Embryonic facial prominence (tissue), 1 donor: ENCODE measurements around the gene ARHGEF6.

ENCODE experiments used
- DNase-seq: peaks from one replicate; pipeline ENCODE4 v3.0.0-alpha.2; 2016; ENCODE audit errors: extremely low spot score

The ARHGEF6 gene

DNA sequence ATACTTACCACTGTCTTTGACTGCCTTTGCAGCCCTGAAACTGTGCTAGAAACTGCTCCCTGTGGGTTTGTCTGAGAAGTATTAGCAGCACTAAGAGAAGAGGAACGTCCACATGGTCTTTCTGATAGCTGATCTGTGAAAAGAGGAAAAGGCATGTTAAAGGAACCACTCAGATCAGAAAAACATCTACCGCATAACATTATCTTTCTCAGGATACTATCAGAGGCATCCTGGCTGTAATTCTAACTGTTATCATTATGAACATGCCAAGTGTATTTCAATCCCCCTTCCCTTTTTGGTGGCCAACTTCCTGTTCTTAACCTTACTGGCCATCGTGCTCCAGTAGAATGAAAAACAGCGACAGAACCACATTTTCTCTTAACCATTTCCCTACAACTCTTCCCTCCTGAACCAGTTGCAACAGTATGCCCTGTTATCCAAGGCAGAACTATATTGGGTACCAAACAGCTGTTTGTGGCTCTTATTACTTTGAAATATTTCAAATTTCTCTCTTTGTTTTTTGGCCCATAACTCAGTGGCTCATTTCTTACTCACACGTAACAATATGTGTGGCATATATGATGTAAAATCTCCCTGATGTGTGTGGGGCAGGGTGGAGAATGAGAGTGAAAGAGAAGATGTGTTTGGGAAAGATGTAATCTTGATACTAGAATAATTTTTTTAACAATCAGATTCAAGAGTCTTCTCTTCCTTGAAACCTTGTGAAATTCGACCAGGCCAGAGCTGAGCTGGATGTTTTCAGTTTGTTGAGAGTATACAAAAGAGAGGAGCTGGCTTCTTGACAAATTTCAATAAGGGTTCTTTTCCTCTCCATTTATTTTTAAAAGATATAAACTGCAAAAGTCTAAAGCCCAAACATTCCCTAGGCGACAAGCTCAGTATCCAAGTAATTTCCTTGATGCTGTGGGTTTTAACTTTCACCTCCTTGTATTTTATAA lies 35.2 kb downstream of the ARHGEF6 start:
- DNase-seq = no peak

DNA sequence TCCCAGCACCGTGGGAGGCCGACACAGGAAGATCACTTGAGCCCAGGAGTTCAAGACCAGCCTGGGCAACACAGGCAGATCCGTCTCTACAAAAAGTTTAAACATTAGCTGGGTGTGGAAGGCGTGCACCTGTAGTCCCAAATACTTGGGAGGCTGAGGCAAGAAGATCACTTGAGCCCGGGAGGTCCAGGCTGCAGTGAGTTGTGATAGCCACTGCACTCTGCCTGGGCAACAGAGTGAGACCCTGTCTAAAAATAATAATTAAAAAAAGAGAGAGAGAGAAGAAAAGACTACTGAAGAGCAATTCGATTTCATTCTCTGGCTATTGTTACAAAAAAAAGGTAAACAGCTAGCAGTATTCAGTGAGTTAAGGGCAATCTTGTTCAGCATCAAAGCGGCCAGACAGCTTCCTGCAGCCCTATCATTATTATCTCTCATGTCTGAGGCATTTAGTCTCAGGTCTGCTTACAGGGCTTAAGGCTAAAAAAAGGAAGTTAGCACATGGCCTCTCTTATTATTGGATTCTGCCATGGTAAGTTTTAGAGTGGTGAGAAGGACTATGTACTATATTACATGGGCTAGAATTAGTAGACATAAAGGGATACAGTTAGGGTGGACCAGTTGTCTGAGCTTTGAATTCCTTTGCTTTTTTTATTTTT lies 37.9 kb downstream of the ARHGEF6 start:
- no peak for DNase-seq

DNA sequence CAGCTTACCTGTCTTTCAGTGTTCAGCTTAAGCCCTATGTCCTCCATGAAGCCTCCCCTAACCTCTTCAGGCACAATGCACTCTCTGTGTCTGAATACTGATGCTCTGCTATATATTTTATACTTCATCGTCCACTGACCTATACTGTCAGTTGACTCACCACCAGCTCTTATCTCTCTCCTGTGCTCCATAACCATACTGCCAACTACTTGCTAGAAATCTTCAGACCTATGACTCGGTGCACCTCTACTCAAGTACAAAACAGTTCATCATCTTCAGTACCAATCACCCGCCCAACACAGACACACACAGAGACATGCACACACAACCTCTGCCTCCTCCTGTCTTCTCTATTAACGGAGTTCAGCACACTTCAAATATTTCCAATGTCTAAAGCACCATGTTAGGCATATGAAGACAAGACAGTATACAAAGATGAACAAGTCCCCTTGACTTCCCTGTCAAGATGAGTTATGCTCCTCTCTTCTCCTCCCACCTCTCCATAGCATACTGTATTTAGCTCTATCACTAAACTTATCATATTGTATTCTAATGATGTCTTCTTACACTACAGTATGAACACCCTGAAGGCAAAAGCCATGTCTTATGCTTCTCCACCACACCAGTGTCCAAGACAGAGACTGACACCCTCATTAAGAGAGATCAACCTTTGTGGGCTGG lies 42.5 kb downstream of the ARHGEF6 start:
- no peak for DNase-seq

GRCh38 chrX:136736690-136737089 lies 44.0 kb downstream of the ARHGEF6 start:
- DNase-seq = no peak

- no peak for DNase-seq
Observed at GRCh38 chrX:136735601-136736000, 45.1 kb downstream of the ARHGEF6 start.

GRCh38 chrX:136733613-136734012 lies 47.1 kb downstream of the ARHGEF6 start:
- DNase-seq = no peak

DNA sequence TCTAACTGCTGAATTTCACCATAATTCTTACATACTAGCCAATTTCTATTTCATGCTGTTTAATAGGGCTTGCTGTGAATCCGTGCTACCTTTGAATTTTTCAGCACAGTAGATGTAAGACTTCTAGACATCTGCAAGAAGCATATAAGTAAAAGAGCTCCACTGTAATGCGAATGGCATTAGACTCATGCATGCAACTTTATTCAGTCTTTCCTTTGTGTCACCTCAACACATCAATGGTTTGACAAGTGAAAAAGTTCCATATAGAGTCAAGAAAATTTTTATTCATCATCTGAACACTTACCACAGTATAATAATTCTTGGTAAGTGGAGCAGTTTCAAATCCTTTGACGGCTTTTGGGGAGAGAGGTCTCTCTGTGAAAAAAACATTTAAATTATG lies 48.9 kb downstream of the ARHGEF6 start:
- no peak for DNase-seq

- DNase-seq = no peak
Observed at GRCh38 chrX:136731207-136731782, 49.4 kb downstream of the ARHGEF6 start.

DNA sequence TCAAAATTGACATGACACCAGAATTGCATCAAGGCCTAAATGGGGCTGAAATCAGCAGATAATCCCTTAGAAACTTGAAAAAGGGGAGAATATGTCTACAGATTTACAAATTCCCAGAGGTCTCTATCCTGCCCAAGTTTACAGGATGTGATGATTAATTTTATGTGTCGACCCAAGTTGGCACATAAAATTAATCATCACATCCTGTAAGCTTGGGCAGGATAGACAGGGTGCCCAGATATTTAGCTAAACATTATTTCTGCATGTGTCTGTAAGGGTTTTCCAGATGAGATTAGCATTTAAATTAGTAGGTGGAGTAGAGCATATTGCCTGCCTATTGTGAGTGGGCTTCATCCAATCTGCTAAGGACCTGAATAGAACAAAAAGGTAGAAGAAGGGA lies 52.3 kb downstream of the ARHGEF6 start:
- DNase-seq = no peak

GRCh38 chrX:136725441-136726104 lies 55.2 kb downstream of the ARHGEF6 start:
- DNase-seq = no peak

- DNase-seq = no peak
Observed at GRCh38 chrX:136718091-136718490, 62.6 kb downstream of the ARHGEF6 start.

- no peak for DNase-seq
Observed at GRCh38 chrX:136714626-136715599, 65.8 kb downstream of the ARHGEF6 start.

DNA sequence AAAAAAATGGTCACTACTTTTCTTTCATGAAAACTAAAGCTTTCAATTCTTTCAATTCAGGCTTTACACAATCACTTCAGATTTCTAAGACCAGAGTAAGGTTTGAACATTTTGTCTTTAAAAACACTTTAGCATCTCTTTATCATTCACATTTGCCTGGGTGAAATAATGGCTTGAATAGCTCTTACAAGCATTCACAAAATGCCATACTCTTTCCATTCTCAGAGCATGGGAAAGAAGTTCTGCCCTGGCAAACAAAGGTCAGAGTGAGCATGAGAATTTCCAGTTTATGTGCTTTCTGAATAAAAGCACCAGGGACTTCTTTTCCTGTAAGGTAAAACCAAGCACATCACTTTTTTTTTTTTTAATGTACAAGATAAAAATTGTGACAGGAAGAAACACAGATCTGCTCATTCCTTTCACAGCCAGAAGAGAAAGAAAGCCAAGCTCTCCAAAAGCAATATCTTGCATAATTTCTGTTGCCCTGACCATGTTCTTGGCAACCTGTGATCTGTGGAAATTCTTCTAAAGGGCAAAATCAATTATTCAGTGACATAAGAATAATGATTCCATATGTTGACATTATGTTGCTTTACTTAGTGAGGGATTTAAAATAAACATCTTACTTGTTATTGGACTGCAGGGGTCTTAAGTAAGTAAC lies 68.0 kb downstream of the ARHGEF6 start:
- DNase-seq = no peak

DNA sequence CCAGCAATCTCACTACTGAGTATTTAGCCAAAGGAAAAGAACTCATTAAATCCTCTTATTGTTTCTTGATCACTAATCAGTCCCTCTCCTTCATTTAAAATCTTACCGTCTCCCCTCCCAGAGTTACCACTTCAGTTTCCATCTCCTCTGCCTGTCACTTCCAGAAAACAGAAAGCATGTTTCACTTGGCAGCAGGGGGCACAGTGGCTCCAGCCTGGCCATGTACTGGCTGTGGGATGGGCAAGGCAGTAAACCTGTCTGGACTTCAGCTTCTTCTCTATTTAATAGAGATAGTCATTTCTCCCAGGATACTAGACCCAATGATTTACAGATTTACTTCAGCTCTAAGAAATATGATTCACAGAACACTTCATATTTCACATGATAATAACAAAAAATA lies 69.6 kb downstream of the ARHGEF6 start:
- no peak for DNase-seq

- DNase-seq = no peak
Observed at GRCh38 chrX:136710325-136710951, 70.3 kb downstream of the ARHGEF6 start.

DNA sequence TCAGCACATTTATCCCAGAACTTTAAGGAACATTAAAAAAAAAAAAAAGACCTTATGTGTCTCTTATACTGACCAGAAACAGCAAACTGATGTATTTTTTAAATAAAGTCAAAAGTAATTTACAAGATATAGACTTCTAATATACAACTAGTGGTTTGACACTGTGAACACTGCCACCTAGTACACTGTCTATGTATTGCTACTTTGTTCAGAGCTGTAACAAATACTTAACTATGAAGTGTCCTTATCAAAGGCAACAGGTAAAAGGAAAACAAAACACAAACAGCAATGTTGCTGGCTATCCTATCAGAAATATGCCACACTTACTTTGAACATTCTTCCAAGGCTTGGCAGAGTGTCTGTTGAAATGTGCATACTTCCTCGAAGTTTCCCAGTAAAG lies 72.4 kb downstream of the ARHGEF6 start:
- DNase-seq = no peak

GRCh38 chrX:136697156-136697555 lies 83.6 kb downstream of the ARHGEF6 start:
- no peak for DNase-seq

GRCh38 chrX:136694431-136695087 lies 86.2 kb downstream of the ARHGEF6 start:
- DNase-seq = peak; percentile 29

DNA sequence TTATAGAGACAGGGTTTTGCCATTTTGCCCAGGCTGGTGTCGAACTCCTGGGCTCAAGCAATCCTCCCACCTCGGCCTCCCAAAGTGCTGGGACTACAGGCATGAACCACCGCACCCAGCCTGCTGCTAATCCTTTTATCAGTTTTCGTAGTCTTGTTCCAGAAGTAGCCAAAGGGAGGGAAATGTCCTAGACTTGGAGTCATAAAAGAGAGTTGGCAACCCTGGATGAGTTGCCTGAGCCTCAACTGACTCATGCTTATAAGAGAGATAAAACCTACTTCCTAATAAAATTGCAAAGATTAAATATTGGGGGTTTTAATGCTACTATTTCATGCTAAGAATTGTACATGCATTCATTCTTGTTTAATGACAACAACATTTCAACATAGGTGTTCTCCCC lies 88.5 kb downstream of the ARHGEF6 start:
- no peak for DNase-seq
